Measurements from ENCODE around the gene TNMD. TPM values are rescaled to one million over a fixed set of nuclear protein-coding genes. Genes with fewer than 3 reads are reported as not detected.
"Not testable (repeated sequence)": the region's sequence is repeated elsewhere in the genome, so short reads cannot be mapped to it uniquely, and the experiment has no call there.

TNMD gene
- not detected for total RNA-seq
- polyA plus RNA-seq: not detected
- not detected for total RNA-seq

DNA sequence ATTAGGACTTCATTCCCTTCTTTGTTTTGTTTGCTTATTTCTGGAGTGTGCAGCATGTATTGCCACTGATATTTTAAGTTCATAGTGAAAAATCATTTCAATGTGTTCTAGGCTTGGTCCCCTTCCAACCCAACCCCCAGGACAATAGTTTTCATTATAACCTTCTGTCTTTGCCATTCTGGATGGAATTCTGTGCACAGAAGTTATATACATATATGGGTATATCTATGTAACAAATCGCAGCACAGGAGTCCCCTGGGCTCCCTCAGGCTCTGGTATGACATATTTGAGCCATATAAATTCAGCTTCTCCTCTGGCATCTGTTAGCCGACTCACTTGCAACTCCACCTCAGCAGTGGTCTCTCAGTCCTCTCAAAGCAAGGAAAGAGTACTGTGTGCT lies at the start of gene TNMD:
Gene TNMD, plus strand, starts transcription at position 326 of the 400 bp plus-strand sequence. CDS start 83 bp downstream, outside the sequence.
- no peaks in the 10 kb centered on the region for H3K27me3 ChIP-seq (ENCODE audit: control insufficient read depth in 2 of 2, insufficient read depth in 2 of 2, low read length in 2 of 2)
- ChIA-PET CTCF (no interaction called here), POLR2A (no interaction called here)
- H3K36me3 ChIP-seq (ENCODE audit: control insufficient read depth in 2 of 3, insufficient read depth in 3 of 3, low read length in 3 of 3): no peaks in the 10 kb centered on the region
- Mint-ChIP-seq H3K36me3 (no peaks in the 10 kb centered on the region), H3K4me1 (no peaks in the 10 kb centered on the region), H3K4me3 (no peak within 1 kb of the TSS), H3K27ac (no peak within 1 kb of the TSS), H3K9me3 (peaks cover 0 to 2% (median 0%) of the 10 kb centered on the region in 11 donors), H3K27me3 (peaks cover 3 to 45% (median 26%) of the 10 kb centered on the region in 5 donors)
- intact Hi-C loops (cut with micrococcal nuclease): no loop called here
- H3K4me1 ChIP-seq (ENCODE audit: control insufficient read depth in 2 of 2, insufficient read depth in 2 of 2, low read length in 2 of 2): no peaks in the 10 kb centered on the region
- H3K4me3 ChIP-seq (ENCODE audit: low read length): no peak within 1 kb of the TSS
- H3K27ac ChIP-seq (ENCODE audit: low read depth, low read length): no peak within 1 kb of the TSS
- DNase-seq (no peak), ATAC-seq (no peak)
- no peaks in the 10 kb centered on the region for H3K9me3 ChIP-seq (ENCODE audit: control insufficient read depth in 2 of 3, low read length in 3 of 3)

DNA sequence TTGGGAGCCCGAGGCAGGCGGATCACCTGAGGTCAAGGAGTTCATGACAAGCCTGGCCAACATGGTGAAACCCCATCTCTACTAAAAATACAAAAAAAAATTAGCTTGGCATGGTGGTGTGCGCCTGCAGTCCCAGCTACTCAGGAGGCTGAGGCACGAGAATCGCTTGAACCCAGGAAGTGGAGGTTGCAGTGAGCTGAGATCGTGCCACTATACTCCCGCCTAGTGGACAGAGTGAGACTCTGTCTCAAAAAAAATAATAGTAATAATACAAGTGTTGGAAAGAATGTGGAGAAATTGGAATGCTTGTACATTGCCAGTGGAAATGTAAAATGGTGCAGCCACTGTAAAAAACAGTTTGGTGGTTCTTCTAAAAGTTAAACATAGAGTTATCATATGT lies 19.2 kb upstream of the TNMD start:
- H3K9me3 ChIP-seq (ENCODE audit: control insufficient read depth in 2 of 3, low read length in 3 of 3); H3K27me3 Mint-ChIP-seq; H3K27ac Mint-ChIP-seq; CTCF ChIA-PET; H3K36me3 ChIP-seq (ENCODE audit: control insufficient read depth in 2 of 3, insufficient read depth in 3 of 3, low read length in 3 of 3); H3K4me3 ChIP-seq (ENCODE audit: low read length); H3K27me3 ChIP-seq (ENCODE audit: control insufficient read depth in 2 of 2, insufficient read depth in 2 of 2, low read length in 2 of 2); H3K4me1 ChIP-seq (ENCODE audit: control insufficient read depth in 2 of 2, insufficient read depth in 2 of 2, low read length in 2 of 2); POLR2A ChIA-PET; DNase-seq; H3K36me3 Mint-ChIP-seq; H3K4me3 Mint-ChIP-seq; H3K27ac ChIP-seq (ENCODE audit: low read depth, low read length); intact Hi-C loops (cut with micrococcal nuclease); H3K4me1 Mint-ChIP-seq; H3K9me3 Mint-ChIP-seq; ATAC-seq: not testable (repeated sequence)

DNA sequence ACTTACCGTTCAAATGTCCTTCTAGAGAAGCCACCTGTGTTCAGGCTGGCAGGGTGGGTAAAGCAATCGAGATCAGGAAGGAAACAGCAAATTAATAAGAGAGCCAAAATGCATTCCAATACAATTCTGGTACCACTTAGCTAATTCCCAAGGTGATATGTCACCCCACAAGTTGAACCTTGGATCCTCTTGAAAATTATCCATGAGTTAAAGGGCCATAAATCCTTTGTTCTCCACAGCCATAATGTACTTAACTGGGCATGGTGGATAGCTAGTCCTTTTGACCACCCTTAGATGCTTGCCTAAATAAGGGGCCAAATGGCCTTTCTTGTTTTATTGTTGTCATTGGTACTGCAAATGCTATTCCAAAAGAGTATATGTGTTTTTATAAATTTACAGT lies 2.0 kb downstream of the TNMD start:
- Histone ChIP-seq H3K4me3 (ENCODE audit: low read length) (no peak overlapping the region), H3K9me3 (ENCODE audit: control insufficient read depth in 2 of 3, low read length in 3 of 3) (no peaks in the 10 kb centered on the region), H3K36me3 (ENCODE audit: control insufficient read depth in 2 of 3, insufficient read depth in 3 of 3, low read length in 3 of 3) (no peaks in the 10 kb centered on the region), H3K27me3 (ENCODE audit: control insufficient read depth in 2 of 2, insufficient read depth in 2 of 2, low read length in 2 of 2) (no peaks in the 10 kb centered on the region), H3K27ac (ENCODE audit: low read depth, low read length) (no peak overlapping the region), H3K4me1 (ENCODE audit: control insufficient read depth in 2 of 2, insufficient read depth in 2 of 2, low read length in 2 of 2) (no peaks in the 10 kb centered on the region)
- H3K27me3 Mint-ChIP-seq: peaks cover 3 to 34% (median 21%) of the 10 kb centered on the region in 5 donors
- intact Hi-C loops (cut with micrococcal nuclease): no loop called here
- H3K4me1 Mint-ChIP-seq: no peaks in the 10 kb centered on the region
- CTCF ChIA-PET: no interaction called here
- H3K9me3 Mint-ChIP-seq: peaks cover 0 to 2% (median 0%) of the 10 kb centered on the region in 11 donors
- no peaks in the 10 kb centered on the region for H3K36me3 Mint-ChIP-seq
- DNase-seq: no peak
- ATAC-seq: no peak
- POLR2A ChIA-PET: no interaction called here
- no peak overlapping the region for H3K4me3 Mint-ChIP-seq
- no peak overlapping the region for H3K27ac Mint-ChIP-seq

DNA sequence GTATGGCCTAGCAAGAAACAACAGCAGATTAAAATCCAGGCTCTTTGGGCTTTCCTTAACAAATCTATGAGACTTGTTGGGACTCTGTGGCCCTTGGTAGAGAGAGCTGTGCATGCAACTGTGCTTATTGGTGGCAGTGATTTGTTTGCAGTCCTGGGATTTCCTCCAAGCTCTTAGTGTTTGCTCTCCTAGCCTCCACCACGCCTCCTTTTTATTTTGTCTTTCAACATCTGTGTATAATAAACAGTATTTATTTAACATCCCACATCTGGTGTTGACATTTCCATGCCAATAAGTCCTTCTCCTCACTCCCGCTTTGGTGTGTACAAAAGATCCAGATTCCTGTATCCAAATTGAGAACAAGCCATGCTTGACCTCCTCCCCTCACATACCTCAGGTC lies 3.1 kb downstream of the TNMD start:
- CTCF ChIA-PET: no interaction called here
- Mint-ChIP-seq H3K4me3 (no peak overlapping the region), H3K27ac (no peak overlapping the region), H3K36me3 (no peaks in the 10 kb centered on the region), H3K9me3 (peaks cover 0 to 2% (median 0%) of the 10 kb centered on the region in 11 donors), H3K27me3 (peaks cover 3 to 26% (median 19%) of the 10 kb centered on the region in 5 donors), H3K4me1 (no peaks in the 10 kb centered on the region)
- Histone ChIP-seq H3K27ac (ENCODE audit: low read depth, low read length) (no peak overlapping the region), H3K4me3 (ENCODE audit: low read length) (no peak overlapping the region), H3K9me3 (ENCODE audit: control insufficient read depth in 2 of 3, low read length in 3 of 3) (no peaks in the 10 kb centered on the region), H3K27me3 (ENCODE audit: control insufficient read depth in 2 of 2, insufficient read depth in 2 of 2, low read length in 2 of 2) (no peaks in the 10 kb centered on the region), H3K36me3 (ENCODE audit: control insufficient read depth in 2 of 3, insufficient read depth in 3 of 3, low read length in 3 of 3) (no peaks in the 10 kb centered on the region), H3K4me1 (ENCODE audit: control insufficient read depth in 2 of 2, insufficient read depth in 2 of 2, low read length in 2 of 2) (no peaks in the 10 kb centered on the region)
- ATAC-seq (no peak), DNase-seq (no peak)
- intact Hi-C loops (cut with micrococcal nuclease): no loop called here
- POLR2A ChIA-PET: no interaction called here

DNA sequence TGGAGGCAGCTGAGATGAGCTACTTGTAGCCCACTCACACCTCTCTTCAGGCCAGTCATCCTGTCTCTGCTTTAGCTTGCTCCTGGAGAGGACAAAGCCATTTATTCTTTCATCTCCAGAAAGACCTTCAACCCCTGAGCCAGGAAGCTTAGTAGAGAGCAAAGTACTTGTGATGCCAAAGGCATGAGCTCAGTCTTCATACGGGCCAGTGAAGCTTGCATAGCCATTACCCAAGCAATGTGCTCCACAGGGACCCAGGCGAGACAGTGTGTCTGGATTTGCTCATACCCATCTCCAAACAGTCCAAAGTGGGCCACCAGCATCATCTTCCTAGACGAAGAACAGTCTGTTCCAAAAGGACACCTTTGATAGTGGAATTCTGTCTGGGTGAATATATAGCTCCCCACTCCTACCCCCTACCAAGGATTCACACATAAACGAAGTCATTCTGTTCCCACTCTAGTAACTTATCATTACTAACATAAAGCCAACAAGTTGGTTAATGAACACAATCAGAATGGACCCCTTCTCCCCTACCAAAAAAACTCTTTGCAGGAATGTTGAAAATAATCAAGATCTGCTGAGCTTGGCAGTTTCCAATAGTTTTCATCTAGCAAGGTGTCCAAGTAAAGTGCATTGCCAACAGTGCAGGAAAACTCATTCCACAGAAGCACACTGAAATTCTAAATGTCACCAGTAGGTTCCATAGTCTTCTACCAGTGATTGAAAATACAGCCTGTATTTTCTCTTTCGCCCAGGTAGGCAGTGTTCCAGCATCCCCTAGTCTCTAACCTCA lies 6.7 kb downstream of the TNMD start:
- ATAC-seq: no peak
- Histone ChIP-seq H3K4me3 (ENCODE audit: low read length) (no peak overlapping the region), H3K9me3 (ENCODE audit: control insufficient read depth in 2 of 3, low read length in 3 of 3) (no peaks in the 10 kb centered on the region), H3K27me3 (ENCODE audit: control insufficient read depth in 2 of 2, insufficient read depth in 2 of 2, low read length in 2 of 2) (no peaks in the 10 kb centered on the region), H3K27ac (ENCODE audit: low read depth, low read length) (no peak overlapping the region), H3K36me3 (ENCODE audit: control insufficient read depth in 2 of 3, insufficient read depth in 3 of 3, low read length in 3 of 3) (no peaks in the 10 kb centered on the region), H3K4me1 (ENCODE audit: control insufficient read depth in 2 of 2, insufficient read depth in 2 of 2, low read length in 2 of 2) (no peaks in the 10 kb centered on the region)
- CTCF ChIA-PET: interaction anchor here (0.9 kb wide), 1 partner anchor 9 kb away, joined by 3 read pairs; no protein-coding TSS in a partner anchor
- Mint-ChIP-seq H3K27ac (no peak overlapping the region), H3K9me3 (peaks cover 0 to 2% (median 0%) of the 10 kb centered on the region in 11 donors), H3K4me3 (no peak overlapping the region), H3K27me3 (peaks cover 0 to 13% (median 8%) of the 10 kb centered on the region in 5 donors), H3K36me3 (no peaks in the 10 kb centered on the region), H3K4me1 (no peaks in the 10 kb centered on the region)
- intact Hi-C loops (cut with micrococcal nuclease): no loop called here
- DNase-seq: no peak
- POLR2A ChIA-PET: no interaction called here

DNA sequence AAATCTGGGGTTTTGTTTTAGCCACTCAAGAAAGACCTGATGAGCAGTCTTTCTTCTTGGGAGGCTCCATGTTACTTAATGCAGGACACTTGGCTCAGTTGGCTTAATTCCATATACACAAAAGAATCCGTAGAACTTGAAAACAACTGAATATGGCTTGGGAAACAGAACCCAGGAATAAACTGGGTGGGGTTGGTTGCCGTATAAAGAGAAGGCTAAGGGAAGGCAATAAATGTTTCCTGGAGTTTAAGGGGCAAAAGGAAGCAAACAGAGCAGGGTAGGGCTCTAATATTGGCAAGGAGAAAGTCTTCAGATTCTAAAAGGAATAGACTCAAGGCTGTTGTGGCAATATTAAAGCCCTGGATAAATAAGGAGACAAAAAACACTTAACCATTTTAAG lies 8.4 kb downstream of the TNMD start:
- Mint-ChIP-seq H3K4me1 (no peaks in the 10 kb centered on the region), H3K4me3 (no peak overlapping the region), H3K27ac (no peak overlapping the region), H3K36me3 (no peaks in the 10 kb centered on the region), H3K27me3 (peaks cover 0 to 11% (median 6%) of the 10 kb centered on the region in 5 donors), H3K9me3 (peaks cover 0 to under 1% (median 0%) of the 10 kb centered on the region in 11 donors)
- ATAC-seq: no peak
- CTCF ChIA-PET: no interaction called here
- intact Hi-C loops (cut with micrococcal nuclease): no loop called here
- Histone ChIP-seq H3K36me3 (ENCODE audit: control insufficient read depth in 2 of 3, insufficient read depth in 3 of 3, low read length in 3 of 3) (no peaks in the 10 kb centered on the region), H3K27me3 (ENCODE audit: control insufficient read depth in 2 of 2, insufficient read depth in 2 of 2, low read length in 2 of 2) (no peaks in the 10 kb centered on the region), H3K4me1 (ENCODE audit: control insufficient read depth in 2 of 2, insufficient read depth in 2 of 2, low read length in 2 of 2) (no peaks in the 10 kb centered on the region), H3K27ac (ENCODE audit: low read depth, low read length) (no peak overlapping the region), H3K9me3 (ENCODE audit: control insufficient read depth in 2 of 3, low read length in 3 of 3) (no peaks in the 10 kb centered on the region), H3K4me3 (ENCODE audit: low read length) (no peak overlapping the region)
- POLR2A ChIA-PET: no interaction called here
- no peak for DNase-seq

DNA sequence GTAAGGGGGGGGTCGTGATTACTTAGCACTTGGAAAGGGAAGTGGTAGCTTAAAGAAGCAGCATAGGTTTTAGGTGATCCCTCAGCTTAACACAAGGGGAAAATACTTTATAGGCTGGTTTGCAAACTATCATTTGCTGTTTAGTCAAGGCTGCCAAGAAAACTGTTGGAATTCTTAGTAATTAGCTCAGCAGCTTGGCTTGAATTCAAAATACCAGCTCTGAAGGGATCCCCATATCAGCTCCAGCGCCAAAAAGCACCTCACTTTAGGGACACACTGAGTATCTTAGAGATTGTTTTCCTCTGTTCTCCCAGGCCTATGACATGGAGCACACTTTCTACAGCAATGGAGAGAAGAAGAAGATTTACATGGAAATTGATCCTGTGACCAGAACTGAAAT lies 8.8 kb downstream of the TNMD start:
- H3K4me3 ChIP-seq (ENCODE audit: low read length): no peak overlapping the region
- no peaks in the 10 kb centered on the region for H3K36me3 ChIP-seq (ENCODE audit: control insufficient read depth in 2 of 3, insufficient read depth in 3 of 3, low read length in 3 of 3)
- POLR2A ChIA-PET: no interaction called here
- Mint-ChIP-seq H3K36me3 (no peaks in the 10 kb centered on the region), H3K4me3 (no peak overlapping the region), H3K4me1 (no peaks in the 10 kb centered on the region), H3K9me3 (no peaks in the 10 kb centered on the region), H3K27ac (no peak overlapping the region), H3K27me3 (peaks cover 0 to 10% (median 1%) of the 10 kb centered on the region in 5 donors)
- H3K4me1 ChIP-seq (ENCODE audit: control insufficient read depth in 2 of 2, insufficient read depth in 2 of 2, low read length in 2 of 2): no peaks in the 10 kb centered on the region
- CTCF ChIA-PET: no interaction called here
- H3K27ac ChIP-seq (ENCODE audit: low read depth, low read length): no peak overlapping the region
- DNase-seq (no peak), ATAC-seq (no peak)
- no peaks in the 10 kb centered on the region for H3K27me3 ChIP-seq (ENCODE audit: control insufficient read depth in 2 of 2, insufficient read depth in 2 of 2, low read length in 2 of 2)
- H3K9me3 ChIP-seq (ENCODE audit: control insufficient read depth in 2 of 3, low read length in 3 of 3): no peaks in the 10 kb centered on the region
- intact Hi-C loops (cut with micrococcal nuclease): no loop called here
